NCI-H446 treated with DMSO at 0.1 percent for 48 hours (cell line): ENCODE results near the gene PFDN6.
A peak's percentile ranks its signal among the peaks of the same experiment; 100 is the strongest.

ENCODE experiments used
- DNase-seq: peaks from one replicate; lab custom pipeline; 2025; lab: John Stamatoyannopoulos, UW

PFDN6 gene

GRCh38 chr6:33317419-33317668 lies 27.9 kb downstream of the PFDN6 start:
- no peak for DNase-seq

- DNase-seq: peak; percentile 93
These were observed 28.4 kb downstream of the PFDN6 start, which contains the start of gene ZBTB22 for GRCh38 chr6:33317669-33318425. ZBTB22 (minus strand) TSS chr6:33317744; CDS start chr6:33316916, 828 bp downstream.

- no peak for DNase-seq
These were observed 29.1 kb downstream of the PFDN6 start for GRCh38 chr6:33318426-33319073.

GRCh38 chr6:33319939-33320314 lies 30.5 kb downstream of the PFDN6 start:
- no peak for DNase-seq

DNA sequence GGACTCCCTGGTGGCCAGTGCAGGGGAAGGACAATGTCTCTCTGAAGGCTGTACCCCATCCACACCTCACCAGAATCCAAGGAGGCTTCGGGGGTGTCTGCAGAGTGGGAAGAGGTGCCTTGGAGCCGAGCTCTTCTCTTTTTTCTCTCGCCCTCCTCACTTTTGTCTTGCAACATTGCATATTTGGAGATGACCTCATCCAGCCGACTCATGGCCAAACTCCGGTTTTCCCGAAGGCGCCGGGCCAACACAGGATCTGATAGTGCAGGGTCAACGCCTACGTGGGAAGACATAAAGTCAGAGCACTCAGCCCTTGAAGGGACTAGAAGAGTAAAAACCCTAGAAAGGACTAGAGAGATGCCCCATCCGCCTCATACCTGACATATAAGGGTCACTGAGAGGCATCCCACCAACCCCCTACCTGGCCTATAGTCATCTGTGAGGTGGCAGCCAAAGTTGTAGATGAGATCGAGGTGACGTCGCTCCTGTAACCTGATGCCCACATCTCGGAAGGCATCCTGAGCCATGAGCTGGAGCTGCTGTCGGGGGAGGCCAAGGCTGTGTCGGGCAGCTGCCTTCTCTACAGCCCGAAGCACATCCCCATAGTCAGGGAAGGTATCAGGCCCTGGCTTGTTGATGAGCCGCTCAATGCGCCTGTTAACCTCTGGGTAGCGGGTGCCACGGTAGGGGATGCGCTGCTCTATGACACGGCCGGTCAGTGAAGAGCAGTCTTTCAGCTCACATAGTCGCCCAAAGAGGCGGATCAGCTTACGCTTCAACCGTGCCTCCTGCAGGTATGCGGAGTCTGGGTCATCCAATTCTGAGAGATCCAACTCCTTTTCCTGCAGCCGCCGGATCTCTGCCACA lies 31.1 kb downstream of the PFDN6 start:
- no peak for DNase-seq

DNA sequence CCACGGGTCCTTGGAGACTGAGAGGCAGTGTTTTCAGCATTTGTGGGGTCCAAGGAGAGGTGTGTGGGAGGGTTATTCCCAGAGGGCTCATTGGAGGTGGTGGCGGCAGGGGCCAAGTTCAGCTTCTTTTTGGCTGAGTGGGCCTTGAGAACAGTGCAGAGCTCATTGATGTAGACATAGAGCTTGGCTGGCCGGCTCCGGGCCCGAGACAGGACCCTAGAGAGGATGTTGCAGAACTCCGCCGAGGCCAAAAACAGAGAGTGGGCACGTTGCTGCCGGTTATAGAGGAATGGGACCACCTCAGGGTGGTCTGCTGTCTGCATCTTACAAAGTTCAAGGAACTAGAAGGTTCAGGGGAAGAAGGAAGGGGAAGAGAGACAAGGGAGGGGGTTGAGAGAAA lies 31.8 kb downstream of the PFDN6 start:
- no peak for DNase-seq

GRCh38 chr6:33323623-33323948 lies 34.2 kb downstream of the PFDN6 start:
- no peak for DNase-seq

- DNase-seq: no peak
These were observed 34.7 kb downstream of the PFDN6 start for GRCh38 chr6:33324125-33324524.

GRCh38 chr6:33329058-33329457 lies 39.7 kb downstream of the PFDN6 start:
- DNase-seq: no peak

DNA sequence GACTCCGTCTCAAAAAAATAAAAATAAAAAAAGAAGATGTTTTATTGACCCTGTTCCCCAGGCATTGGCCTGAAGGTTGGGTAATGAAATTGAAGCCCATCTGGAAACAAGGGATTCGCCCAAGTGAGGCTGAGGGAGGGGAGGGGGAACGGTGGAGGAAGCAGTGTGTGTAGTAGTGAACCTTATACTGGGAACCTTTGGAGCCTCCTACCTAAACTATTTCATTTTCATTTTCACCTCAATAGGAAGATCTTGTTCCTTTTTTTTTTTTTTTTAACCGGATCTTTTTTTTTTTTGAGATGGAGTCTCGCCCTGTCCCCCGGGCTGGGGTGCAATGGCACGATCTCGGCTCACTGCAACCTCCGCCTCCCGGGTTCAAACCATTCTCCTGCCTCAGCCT lies 41.3 kb downstream of the PFDN6 start:
- no peak for DNase-seq

GRCh38 chr6:33333666-33334065 lies 44.3 kb downstream of the PFDN6 start:
- DNase-seq: no peak

- no peak for DNase-seq
These were observed 46.5 kb downstream of the PFDN6 start for GRCh38 chr6:33335916-33336315.

DNA sequence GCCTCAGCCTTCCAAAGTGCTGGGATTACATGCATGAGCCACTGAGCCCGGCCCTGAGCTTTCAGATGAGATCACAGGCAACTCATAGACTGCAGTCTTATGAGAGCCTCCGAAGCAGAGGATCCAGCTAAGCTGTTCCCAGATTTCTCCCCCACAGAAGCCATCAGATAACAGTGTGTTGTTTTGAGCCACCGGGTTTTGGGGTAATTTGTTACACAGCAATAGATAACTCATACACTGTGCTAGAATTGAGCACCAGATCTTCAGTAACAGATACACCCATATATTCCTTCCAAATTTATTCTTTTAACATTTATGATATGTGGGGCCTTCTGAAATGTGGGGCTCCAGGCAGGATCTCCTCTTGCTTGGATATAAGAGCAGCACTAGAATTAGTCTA lies 47.1 kb downstream of the PFDN6 start:
- DNase-seq: no peak

DNA sequence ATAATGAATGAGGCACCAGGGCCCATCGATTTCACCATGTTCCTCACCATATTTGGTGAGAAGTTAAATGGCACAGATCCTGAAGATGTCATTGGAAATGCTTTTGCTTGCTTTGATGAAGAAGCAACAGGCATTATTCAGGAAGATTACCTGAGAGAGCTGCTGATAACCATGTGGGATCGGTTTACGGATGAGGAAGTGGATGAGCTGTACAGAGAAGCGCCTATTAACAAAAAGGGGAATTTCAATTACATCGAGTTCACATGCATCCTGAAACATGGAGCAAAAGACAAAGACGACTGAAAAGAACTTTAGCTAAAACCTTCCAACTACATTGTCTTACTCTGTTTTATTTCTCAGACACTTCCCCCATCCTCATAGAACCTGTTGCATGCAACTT lies 49.8 kb downstream of the PFDN6 start:
- DNase-seq: no peak
